Endothelial cell of umbilical vein (primary cell): ENCODE data around the gene NXPH4. TPM values are rescaled to one million over a fixed set of nuclear protein-coding genes. Genes with fewer than 3 reads are reported as not detected.

Source experiments
- BruUV-seq: library from RNA; stranded (reverse); fragments of 400-500 nt; replicated peaks from 2 replicates; lab custom pipeline; 2021; lab: Mats Ljungman, UMichigan
- CTCF ChIA-PET: fragments of 300-600, 350-600 bp; sonication (Branson Sonifier 250); formaldehyde crosslinking; loops from one replicate; lab custom pipeline; 2021; ENCODE audit warnings: antibody characterized with exemption, inconsistent platforms; lab: Charles Lee
- POLR2A ChIA-PET: fragments of 300-600, 350-600 bp; sonication (Branson Sonifier 250); formaldehyde crosslinking; loops from one replicate; lab custom pipeline; 2021; ENCODE audit warnings: antibody characterized with exemption, inconsistent platforms; lab: Charles Lee
- DNase-seq: peaks from one replicate; pipeline ENCODE4 v3.0.0-alpha.2; 2011; ENCODE audit warnings: low read depth, low spot score
- FAIRE-seq: peaks from 2 replicates; lab custom pipeline; 2011; peaks lifted over from hg19 to GRCh38; lab: Jason Lieb, UNC
- H2AFZ ChIP-seq: 2 replicates; pipeline ENCODE4 v1.6.0; 2012; ENCODE audit warnings: low read depth, low read length, control low read depth, inconsistent platforms
- H3K27ac ChIP-seq: 2 replicates; pipeline ENCODE4 v1.5.1; 2011; ENCODE audit warnings: low read depth, mild to moderate bottlenecking, control low read depth, low read length, moderate library complexity; ENCODE audit not compliant: insufficient read depth
- H3K27me3 ChIP-seq, 2 experiments: 2 replicates each; pipeline versions ENCODE4 v1.6.0 to v1.6.1; 2011; ENCODE audit warnings: low read length in 2 of 2, mixed read lengths in 1 of 2; ENCODE audit not compliant: control insufficient read depth in 2 of 2, insufficient read depth in 2 of 2
- H3K36me3 ChIP-seq, 2 experiments: 2 replicates in 1 of 2; 3 replicates in 1 of 2; pipeline ENCODE4 v1.5.1; 2011; ENCODE audit warnings: low read length in 2 of 2, mild to moderate bottlenecking in 1 of 2, moderate library complexity in 1 of 2; ENCODE audit not compliant: control insufficient read depth in 2 of 2, insufficient read depth in 2 of 2; ENCODE audit errors: extremely low read depth in 1 of 2
- H3K4me1 ChIP-seq: 3 replicates; pipeline ENCODE4 v1.5.1; 2011; ENCODE audit warnings: mild to moderate bottlenecking, low read length; ENCODE audit not compliant: control insufficient read depth, insufficient read depth; ENCODE audit errors: extremely low read depth
- H3K4me2 ChIP-seq: 2 replicates; pipeline ENCODE4 v1.6.1; 2011; ENCODE audit warnings: low read length, control low read depth, mixed read lengths; ENCODE audit not compliant: insufficient read depth
- H3K4me3 ChIP-seq, 3 experiments: fragments of 200-600 bp in 1 of 3; sonication (generic), shearing (Covaris generic) in 1 of 3; replicated peaks in 1 of 3; 2 replicates each; pipeline ENCODE4 v1.5.1; 2011 to 2016; ENCODE audit warnings: control low read depth in 3 of 3, low read length in 3 of 3, mild to moderate bottlenecking in 2 of 3, inconsistent platforms in 1 of 3, low read depth in 1 of 3, moderate library complexity in 1 of 3; ENCODE audit not compliant: insufficient read depth in 1 of 3
- H3K79me2 ChIP-seq: 2 replicates; pipeline ENCODE4 v1.6.0; 2012; ENCODE audit warnings: low read length, inconsistent platforms; ENCODE audit not compliant: control insufficient read depth, insufficient read depth
- H3K9ac ChIP-seq: replicated peaks from 2 replicates; pipeline ENCODE3; 2011; ENCODE audit warnings: low read length, control low read depth; ENCODE audit not compliant: insufficient read depth; ENCODE audit errors: extremely low read depth
- H3K9me1 ChIP-seq: replicated peaks from 3 replicates; pipeline ENCODE4 v1.6.0; 2011; ENCODE audit warnings: mild to moderate bottlenecking, low read length; ENCODE audit not compliant: control insufficient read depth, insufficient read depth; ENCODE audit errors: extremely low read depth
- H3K9me3 ChIP-seq: replicated peaks from 2 replicates; pipeline ENCODE4 v1.5.1; 2012; ENCODE audit warnings: low read length, inconsistent platforms; ENCODE audit not compliant: control insufficient read depth, insufficient read depth
- H4K20me1 ChIP-seq: replicated peaks from 2 replicates; pipeline ENCODE3; 2011; ENCODE audit warnings: mild to moderate bottlenecking, low read length; ENCODE audit not compliant: control insufficient read depth, insufficient read depth; ENCODE audit errors: extremely low read depth
- CTCF ChIP-seq, 2 donors: IDR thresholded peaks; 1 replicate in 1 of 2; 2 replicates in 1 of 2; pipeline ENCODE4 v1.5.1; 2011; ENCODE audit warnings: low read length in 2 of 2, mild to moderate bottlenecking in 2 of 2, moderate library complexity in 2 of 2, control low read depth in 1 of 2, inconsistent platforms in 1 of 2, low read depth in 1 of 2; ENCODE audit not compliant: insufficient read depth in 1 of 2; ENCODE audit errors: extremely low read depth in 1 of 2
- EZH2 ChIP-seq: IDR thresholded peaks from 2 replicates; pipeline ENCODE4 v1.6.1; 2012; ENCODE audit warnings: borderline replicate concordance, low read depth, mild to moderate bottlenecking, moderate library complexity, low read length, inconsistent platforms; ENCODE audit not compliant: severe bottlenecking
- FOS ChIP-seq: IDR thresholded peaks from 2 replicates; pipeline ENCODE4 v1.6.1; 2011; ENCODE audit warnings: mild to moderate bottlenecking, low read length, moderate library complexity, borderline replicate concordance; ENCODE audit not compliant: insufficient read depth
- GATA2 ChIP-seq: IDR thresholded peaks from 2 replicates; pipeline ENCODE4 v1.7.0; 2011; ENCODE audit warnings: low read depth, mild to moderate bottlenecking, moderate library complexity, mixed read lengths, low read length; ENCODE audit not compliant: insufficient read length, insufficient read depth
- JUN ChIP-seq: IDR thresholded peaks from 2 replicates; pipeline ENCODE4 v1.6.1; 2011; ENCODE audit warnings: borderline replicate concordance, low read depth; ENCODE audit not compliant: insufficient read length, insufficient read depth
- MYC ChIP-seq: IDR thresholded peaks from one replicate; pipeline ENCODE4 v1.6.1; 2011; ENCODE audit warnings: mild to moderate bottlenecking, low read depth, low read length
- POLR2A ChIP-seq: IDR thresholded peaks from 2 replicates; pipeline ENCODE4 v1.6.1; 2012; ENCODE audit warnings: low read depth, mild to moderate bottlenecking, control low read depth, low read length
- POLR2AphosphoS5 ChIP-seq: IDR thresholded peaks from 2 replicates; pipeline ENCODE4 v1.6.1; 2012; ENCODE audit warnings: low read depth, mild to moderate bottlenecking, control low read depth, low read length, moderate library complexity; ENCODE audit not compliant: insufficient read depth
- dilution Hi-C: fragments of 300-500 bp; cut with MboI; formaldehyde crosslinking; loops from one replicate; pipeline ENCODE4 v1.15.0; 2019; ENCODE audit warnings: low sequenced_read_pairs; ENCODE audit not compliant: extremely low pct_ligation_motif_present
- intact Hi-C: fragments of 100-400 bp; cut with micrococcal nuclease; formaldehyde crosslinking; loops from one replicate; pipeline ENCODE4 v1.10.0; 2022
- polyA plus RNA-seq, 4 experiments: library from polyadenylated mRNA; depleted of rRNA in 3 of 4; stranded (reverse) in 3 of 4; unstranded in 1 of 4; fragments of >200 nt; gene quantifications; 2 replicates each; pipeline versions ENCODE4 v1.2.1 to v1.2.3, GENCODE V29; 2011 to 2012; ENCODE audit warnings: missing spikeins in 1 of 4
- total RNA-seq: library from RNA; stranded (reverse); gene quantifications from 2 replicates; pipeline ENCODE4 v1.2.3, GENCODE V29; 2021
- TF ChIP-seq, protein P1 (sequence below): IDR thresholded peaks from 2 replicates; pipeline ENCODE4 v1.6.1; 2011; ENCODE audit not compliant: insufficient read depth, insufficient read length

Gene NXPH4
- total and polyA plus RNA-seq, 2 donors (not counting 3 experiments of a cell fraction or from before 2014, with no cell fraction given), result 0.07 TPM; not detected in 1

DNA sequence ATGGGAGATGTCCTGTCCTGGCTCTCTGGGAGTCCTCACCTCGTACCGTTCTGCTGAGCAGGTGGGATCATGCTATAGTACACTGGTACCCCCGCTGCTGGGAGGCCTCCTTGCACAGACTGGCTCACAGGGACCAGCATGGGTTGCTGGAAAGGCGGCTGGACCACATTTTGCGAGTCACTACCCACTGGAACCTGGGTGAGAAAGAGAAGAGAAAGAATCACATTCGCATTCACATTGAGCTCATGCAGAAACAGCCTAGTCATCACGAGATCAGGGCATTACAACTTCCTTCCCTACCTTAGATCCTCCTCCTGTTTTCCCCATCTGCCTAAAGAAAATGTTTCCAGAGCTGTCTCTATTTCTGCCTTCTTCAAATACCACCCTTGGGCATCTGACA lies 51.7 kb downstream of the NXPH4 start:
- no peak overlapping the region for H3K4me3 ChIP-seq
- H2AFZ ChIP-seq, result no peak overlapping the region
- no peak overlapping the region for H3K27ac ChIP-seq
- peaks cover 5 to 9% of the 10 kb centered on the region in 2 experiments for H3K36me3 ChIP-seq
- no peaks in the 10 kb centered on the region for H3K9me1 ChIP-seq
- no peaks in the 10 kb centered on the region for H3K79me2 ChIP-seq
- no TSS peak for BruUV-seq
- no peaks in the 10 kb centered on the region for H3K27me3 ChIP-seq
- peaks cover 6% of the 10 kb centered on the region for H3K4me1 ChIP-seq
- ChIA-PET POLR2A (no interaction called here), CTCF (interaction anchor here (0.9 to 1.0 kb wide), 2 partner anchors 39 to 191 kb away, joined by 3 to 4 read pairs; partner anchors contain the start of gene GLI1)
- no peaks in the 10 kb centered on the region for H4K20me1 ChIP-seq
- no peaks in the 10 kb centered on the region for H3K9me3 ChIP-seq
- dilution Hi-C loops (no loop called here), intact Hi-C loops (no loop called here)
- no peak overlapping the region for H3K9ac ChIP-seq
- no peak for TF ChIP-seq POLR2AphosphoS5
- TF ChIP-seq EZH2, result no peak
- no peak for TF ChIP-seq POLR2A
- TF ChIP-seq, protein P1, sequence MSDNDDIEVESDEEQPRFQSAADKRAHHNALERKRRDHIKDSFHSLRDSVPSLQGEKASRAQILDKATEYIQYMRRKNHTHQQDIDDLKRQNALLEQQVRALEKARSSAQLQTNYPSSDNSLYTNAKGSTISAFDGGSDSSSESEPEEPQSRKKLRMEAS, result no peak
- TF ChIP-seq JUN, result no peak
- no peak for TF ChIP-seq GATA2
- TF ChIP-seq CTCF (IDR thresholded peaks at IDR 0.05; ENCODE audit: extremely low read depth in 1 of 2, insufficient read depth in 1 of 2, low read depth in 1 of 2, low read length in 2 of 2), result no peak
- no peak for TF ChIP-seq FOS
- no peak for TF ChIP-seq MYC
- FAIRE-seq (no peak), DNase-seq (no peak)
- H3K4me2 ChIP-seq, result no peak overlapping the region
